GM18909 (cell line): ENCODE data around the gene ZMYM5.
A peak's percentile ranks its signal among the peaks of the same experiment; 100 is the strongest.
"Not testable (repeated sequence)": the region's sequence is repeated elsewhere in the genome, so short reads cannot be mapped to it uniquely, and the experiment has no call there.

ENCODE experiments used
- ATAC-seq: cut with Tn5 transposase; IDR thresholded peaks from one replicate; pipeline ENCODE4 v1.9.1; 2021; ENCODE audit warnings: mild to moderate bottlenecking; ENCODE audit not compliant: unreplicated experiment, poor library complexity

Gene ZMYM5

DNA sequence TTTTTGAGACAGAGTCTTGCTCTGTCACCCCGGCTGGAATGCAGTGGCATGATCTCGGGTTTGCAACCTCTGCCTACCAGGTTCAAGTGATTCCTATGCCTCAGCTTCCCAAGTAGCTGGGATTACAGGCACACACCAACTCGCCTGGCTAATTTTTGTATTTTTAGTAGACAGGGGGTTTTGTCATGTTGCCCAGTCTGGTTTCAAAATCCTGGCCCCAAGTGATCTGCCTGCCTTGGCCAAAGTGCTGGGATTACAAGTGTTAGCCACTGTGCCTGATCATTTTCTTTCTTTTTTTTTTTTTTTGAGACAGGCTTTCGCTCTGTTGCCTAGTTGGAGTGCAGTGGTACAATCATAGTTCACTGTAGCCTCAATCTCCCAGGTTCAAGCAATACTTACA lies 28.7 kb downstream of the ZMYM5 start:
- ATAC-seq, result no peak

DNA sequence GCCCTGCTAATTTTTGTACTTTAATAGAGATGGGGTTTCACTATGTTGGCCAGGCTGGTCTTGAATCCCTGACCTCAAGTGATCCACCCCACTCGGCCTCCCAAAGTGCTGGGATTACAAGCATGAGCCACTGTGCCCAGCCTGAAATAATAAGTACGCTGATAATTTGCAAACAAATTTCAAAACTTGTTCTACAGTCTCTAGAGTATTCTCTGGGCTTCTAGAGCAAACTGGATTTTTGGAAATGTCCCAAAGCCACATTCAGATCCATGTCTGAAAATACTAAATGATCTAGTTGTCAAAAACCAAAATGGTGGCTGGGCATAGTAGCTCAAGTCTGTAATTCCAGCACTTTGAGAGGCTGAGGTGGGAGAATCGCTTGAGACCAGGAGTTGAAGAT lies 40.8 kb downstream of the ZMYM5 start:
- ATAC-seq, result no peak

DNA sequence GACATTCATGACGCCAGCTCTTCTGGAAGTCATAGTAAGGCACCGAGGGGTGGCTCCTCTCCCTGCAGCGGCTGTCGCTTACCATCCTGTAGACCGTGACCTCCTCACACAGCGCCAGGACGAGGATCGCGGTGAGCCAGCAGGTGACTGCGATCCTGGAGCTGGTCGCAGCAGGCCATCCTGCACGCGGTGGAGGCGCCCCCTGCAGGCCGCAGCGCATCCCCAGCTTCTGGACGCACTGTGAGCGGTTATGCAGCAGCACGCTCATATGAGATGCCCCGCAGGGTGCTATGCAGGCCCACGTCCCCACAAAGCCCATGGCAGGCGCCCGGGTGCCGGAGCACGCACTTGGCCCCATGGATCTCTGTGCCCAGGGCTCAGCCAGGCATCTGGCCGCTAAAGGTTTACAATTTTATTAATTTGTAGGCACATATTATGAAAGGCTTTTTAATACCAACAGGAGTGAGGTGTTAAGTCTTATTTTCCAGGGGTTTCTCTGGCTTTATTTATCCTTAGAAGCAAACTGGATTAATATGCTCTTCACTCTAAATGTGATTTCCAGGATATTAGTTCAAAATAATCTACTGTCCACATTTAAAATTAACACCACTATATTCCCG lies 45.1 kb downstream of the ZMYM5 start:
- no peak for ATAC-seq

- ATAC-seq, result no peak
These were observed 45.8 kb downstream of the ZMYM5 start for GRCh38 chr13:19817510-19818158.

DNA sequence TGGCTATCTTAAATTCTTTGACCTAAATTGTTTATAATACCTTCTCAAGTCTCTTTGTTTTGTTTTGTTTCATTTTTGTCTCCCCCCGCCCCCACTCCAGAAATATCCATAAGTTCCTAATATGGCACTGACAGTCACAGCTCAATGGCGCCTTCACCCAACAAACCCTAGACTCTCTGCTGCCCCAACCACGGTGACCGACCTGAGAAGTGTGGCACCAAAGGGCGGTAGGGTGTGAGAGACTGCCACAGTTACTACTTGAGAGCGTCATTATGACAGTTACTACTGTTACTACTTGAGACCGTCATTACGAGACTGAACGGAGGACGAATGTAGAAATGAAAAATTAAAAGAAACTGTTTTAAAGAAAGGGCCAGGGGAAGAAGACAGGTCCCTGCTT lies 46.3 kb downstream of the ZMYM5 start:
- no peak for ATAC-seq

GRCh38 chr13:19815842-19816241 lies 47.6 kb downstream of the ZMYM5 start:
- ATAC-seq, result not testable (repeated sequence)

DNA sequence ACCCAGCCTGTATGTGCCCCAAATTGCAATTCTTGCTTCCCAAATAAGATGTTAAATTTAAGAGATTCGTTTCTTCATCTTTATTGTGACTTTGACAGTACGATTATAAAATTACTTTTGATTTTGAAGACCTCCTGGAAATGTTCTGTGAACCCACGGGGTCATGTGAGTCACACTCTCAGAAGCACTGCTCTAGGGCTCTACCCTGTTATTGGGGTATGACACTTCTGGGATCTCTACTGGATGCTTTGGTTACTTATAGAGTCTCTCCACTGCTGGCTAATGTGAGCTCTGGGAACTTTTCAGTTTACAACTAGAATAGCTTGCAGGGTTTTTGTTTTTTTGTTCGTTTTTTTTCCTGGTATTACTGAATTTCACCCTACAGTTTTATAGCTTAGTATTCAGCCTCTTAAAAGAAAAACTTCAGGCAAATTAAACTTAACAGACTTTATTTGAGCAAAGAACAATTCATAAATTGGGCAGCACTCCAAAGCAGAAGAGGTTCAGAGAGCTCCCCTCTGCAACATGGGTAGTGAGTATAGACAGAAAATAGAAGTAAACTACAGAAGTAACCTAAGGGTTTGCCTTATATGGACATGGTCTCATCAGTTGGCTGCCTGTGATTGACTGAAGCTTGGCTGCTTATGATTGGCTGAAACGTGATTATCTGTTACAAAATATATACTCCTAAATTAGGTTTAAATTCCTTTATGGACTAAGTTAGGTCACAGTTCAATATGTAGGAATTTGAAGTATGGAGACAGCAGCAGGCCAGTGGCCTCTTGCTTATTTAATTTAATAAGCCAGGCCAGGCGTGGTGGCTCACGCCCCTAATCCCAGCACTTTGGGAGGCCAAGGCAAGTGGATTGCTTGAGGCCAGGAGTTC lies 52.2 kb downstream of the ZMYM5 start:
- no peak for ATAC-seq

GRCh38 chr13:19810151-19810550 lies 53.3 kb downstream of the ZMYM5 start:
- ATAC-seq, result no peak

DNA sequence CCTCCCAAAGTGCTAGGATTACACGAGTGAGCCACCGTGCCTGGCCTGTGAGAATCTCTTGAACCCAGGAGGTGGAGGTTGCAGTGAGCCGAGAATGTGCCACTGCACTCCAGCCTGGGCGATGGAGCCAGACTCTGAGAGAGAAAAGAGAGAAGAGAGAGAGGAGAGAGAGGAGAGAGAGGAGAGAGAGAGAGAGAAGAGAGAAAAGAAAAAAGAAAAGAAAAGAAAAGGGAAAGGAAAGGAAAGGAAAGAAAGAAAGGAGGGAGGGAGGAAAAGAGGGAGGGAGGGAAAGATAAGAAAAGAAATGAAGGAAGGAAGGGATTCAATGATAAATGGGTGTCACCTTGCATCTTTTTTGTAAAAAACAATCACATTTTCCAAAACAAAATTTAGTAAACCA lies 57.7 kb downstream of the ZMYM5 start:
- ATAC-seq, result no peak

- ATAC-seq, result no peak
These were observed 67.5 kb downstream of the ZMYM5 start for GRCh38 chr13:19795956-19796355.

DNA sequence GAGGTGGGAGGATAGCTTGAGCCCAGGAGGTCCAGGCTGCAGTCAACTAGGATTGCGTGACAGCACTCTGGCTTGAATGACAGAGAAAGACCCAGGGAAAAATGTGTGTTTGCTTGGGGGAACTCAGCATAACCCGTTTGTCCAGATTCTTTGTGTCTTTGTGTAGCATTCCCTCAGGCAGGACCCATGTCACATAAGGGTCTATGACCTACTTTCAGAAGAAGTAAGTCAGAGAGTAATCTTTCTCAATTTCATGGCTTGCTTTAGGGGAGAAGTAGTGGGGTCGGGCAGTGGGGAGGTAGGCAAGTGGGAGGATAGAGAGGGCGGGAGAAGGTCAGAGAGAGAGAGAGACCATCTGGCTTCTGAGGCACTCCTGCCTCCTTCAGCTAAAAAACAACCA lies 68.8 kb downstream of the ZMYM5 start:
- ATAC-seq, result no peak

DNA sequence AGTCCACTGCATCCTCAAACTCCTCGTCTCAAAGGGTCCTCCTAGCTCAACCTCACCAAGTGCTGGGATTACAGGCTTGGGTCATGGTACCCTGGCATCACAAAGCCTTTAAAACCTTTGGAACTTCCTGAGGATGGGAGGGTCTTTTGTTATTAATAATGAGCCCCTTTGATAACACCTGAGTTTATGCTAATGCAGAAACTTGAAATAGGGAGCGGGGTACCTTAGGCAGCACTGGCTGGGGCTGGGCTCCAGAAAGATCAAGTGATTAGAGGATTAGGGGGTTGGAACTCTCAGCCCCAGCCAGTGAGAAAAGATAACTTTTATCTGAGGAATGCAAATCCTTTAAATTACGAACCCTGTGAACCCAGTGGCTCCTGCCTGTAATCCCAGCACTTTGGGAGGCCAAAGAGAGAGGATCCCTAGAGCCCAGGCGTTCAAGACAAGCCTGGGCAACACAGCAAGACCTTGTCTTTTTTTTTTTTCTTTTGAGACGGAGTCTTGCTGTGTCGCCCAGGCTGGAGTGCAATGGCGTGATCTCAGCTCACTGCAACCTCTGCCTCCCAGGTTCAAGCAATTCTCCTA lies 71.4 kb downstream of the ZMYM5 start:
- ATAC-seq, result no peak

DNA sequence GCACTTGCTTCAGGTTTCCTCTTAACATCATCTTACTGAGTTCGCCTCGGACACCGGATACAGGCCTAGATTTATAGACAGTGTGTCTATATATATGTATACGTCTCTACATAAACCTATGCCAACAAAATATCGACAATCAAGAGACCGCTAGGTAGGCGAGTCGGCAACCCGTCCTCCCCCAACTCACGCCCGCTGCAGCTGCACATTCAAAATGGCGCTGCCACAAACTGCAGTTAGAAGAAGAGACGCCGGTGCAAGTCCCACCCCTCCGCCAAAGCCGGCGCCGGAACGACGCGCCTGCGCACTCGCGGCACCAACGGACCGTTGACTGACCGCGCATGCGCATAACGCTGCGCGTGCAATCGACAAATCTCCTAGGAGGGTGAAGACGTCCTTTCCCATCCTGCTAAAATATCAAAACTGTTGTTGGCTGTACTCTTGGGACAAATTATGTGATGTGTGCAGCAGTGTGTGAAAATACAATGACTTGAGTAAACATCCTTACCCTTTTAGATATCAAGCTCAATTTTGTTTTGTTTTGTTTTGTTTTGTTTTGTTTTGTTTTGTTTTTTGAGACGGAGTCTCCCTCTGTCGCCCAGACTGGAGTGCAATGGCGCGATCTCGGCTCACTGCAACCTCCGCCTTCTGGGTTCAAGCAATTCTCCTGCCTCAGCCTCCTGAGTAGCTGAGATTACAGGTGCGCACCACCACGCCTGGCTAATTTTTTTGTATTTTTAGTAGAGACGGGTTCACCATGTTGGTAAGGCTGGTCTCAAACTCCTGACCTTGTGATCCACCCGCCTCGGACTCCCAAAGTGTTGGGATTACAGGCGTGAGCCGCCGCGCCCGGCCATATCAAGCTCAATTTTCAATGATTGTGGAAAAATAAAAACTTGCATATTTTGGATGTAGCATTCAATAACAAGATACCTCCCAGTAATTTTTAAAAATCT lies 80.4 kb downstream of the ZMYM5 start, which contains the start of gene PSPC1:
Gene PSPC1 (minus strand): TSS at position 219 of the 956 bp plus-strand sequence. CDS start 188 bp downstream, at position 31.
- ATAC-seq, result peak; percentile 86

DNA sequence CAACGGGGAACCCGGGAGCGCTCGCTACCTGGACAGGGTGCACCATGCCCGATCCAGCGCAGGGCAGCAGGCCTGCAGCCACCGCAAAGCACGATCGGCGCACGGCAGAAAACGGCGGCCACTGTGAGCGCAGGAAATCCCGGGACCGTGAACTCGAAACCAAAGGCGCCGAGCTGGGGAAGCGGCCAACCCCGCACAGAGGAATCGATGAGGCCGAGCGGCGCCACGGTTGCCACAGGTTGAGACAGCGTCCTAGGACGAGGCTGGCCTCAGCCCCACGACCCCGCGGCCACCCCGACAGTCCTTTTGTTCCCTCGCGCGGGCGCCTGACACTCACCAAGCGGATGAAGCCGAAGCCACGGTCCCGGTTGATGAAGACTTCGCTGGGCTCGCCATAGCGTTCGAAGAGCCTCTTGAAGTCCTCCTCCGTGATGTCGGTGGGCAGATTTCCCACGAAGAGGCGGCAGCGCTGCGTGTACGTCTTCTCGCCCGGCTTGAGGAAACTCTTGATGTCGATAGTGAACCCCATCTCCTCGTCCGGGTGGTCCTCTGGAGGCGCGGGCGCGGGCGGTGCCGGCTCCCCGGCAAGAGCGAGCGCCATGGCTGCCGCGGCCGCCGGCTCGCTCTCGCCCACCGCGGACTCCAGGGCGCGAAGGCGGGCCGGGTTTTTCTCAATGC lies 81.3 kb downstream of the ZMYM5 start:
- ATAC-seq, result peak; percentile 55

DNA sequence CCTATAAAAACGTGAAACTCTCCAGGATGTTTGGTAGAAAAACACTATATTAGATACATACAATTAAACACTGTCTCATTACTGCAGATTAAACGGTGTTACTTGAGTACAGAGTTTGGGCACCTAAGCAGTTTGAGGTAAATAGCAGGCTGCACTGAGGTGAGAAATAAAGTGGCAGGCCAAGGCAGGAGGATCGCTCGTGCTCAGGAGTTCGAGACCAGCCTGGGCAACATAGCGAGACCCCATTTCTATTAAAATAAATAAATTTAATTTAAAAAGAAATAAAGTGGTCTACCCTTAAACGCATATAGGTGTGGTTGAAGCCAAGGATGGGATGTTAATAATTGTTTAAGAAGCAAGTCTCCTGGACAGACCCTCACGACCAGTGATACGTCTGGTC lies 81.9 kb downstream of the ZMYM5 start:
- no peak for ATAC-seq

GRCh38 chr13:19780753-19781418 lies 82.6 kb downstream of the ZMYM5 start:
- ATAC-seq, result not testable (repeated sequence)
